ENCODE results near the gene TMEM132C.

The TMEM132C gene

GRCh38 chr12:128513331-128513730, 246.4 kb downstream of the TMEM132C start:
- ChIA-PET POLR2A (no interaction called here), CTCF (no interaction called here)
- no peak overlapping the region for H3K4me3 ChIP-seq (ENCODE audit: low read depth, low read length)
- TF ChIP-seq CTCF (IDR thresholded peaks at IDR 0.05; ENCODE audit: insufficient read depth, low read length, missing control alignments) = no peak
- DNase-seq (ENCODE audit: low read depth, low spot score) = no peak

GRCh38 chr12:128513831-128514230, 246.9 kb downstream of the TMEM132C start:
- DNase-seq (ENCODE audit: low read depth, low spot score) = no peak
- no peak overlapping the region for H3K4me3 ChIP-seq (ENCODE audit: low read depth, low read length)
- ChIA-PET CTCF (no interaction called here), POLR2A (no interaction called here)
- TF ChIP-seq CTCF (IDR thresholded peaks at IDR 0.05; ENCODE audit: insufficient read depth, low read length, missing control alignments) = no peak

GRCh38 chr12:128518644-128519043, 251.7 kb downstream of the TMEM132C start:
- no peak overlapping the region for H3K4me3 ChIP-seq (ENCODE audit: low read depth, low read length)
- POLR2A ChIA-PET = no interaction called here
- TF ChIP-seq CTCF (IDR thresholded peaks at IDR 0.05; ENCODE audit: insufficient read depth, low read length, missing control alignments) = no peak
- CTCF ChIA-PET = no interaction called here
- no peak for DNase-seq (ENCODE audit: low read depth, low spot score)

- POLR2A ChIA-PET = no interaction called here
- H3K4me3 ChIP-seq (ENCODE audit: low read depth, low read length) = no peak overlapping the region
- CTCF ChIA-PET = no interaction called here
- no peak for TF ChIP-seq CTCF (IDR thresholded peaks at IDR 0.05; ENCODE audit: insufficient read depth, low read length, missing control alignments)
- no peak for DNase-seq (ENCODE audit: low read depth, low spot score)
Observed at GRCh38 chr12:128519426-128519825, 252.5 kb downstream of the TMEM132C start.

- H3K4me3 ChIP-seq (ENCODE audit: low read depth, low read length) = no peak overlapping the region
- no peak for TF ChIP-seq CTCF (IDR thresholded peaks at IDR 0.05; ENCODE audit: insufficient read depth, low read length, missing control alignments)
- CTCF ChIA-PET = no interaction called here
- no peak for DNase-seq (ENCODE audit: low read depth, low spot score)
- POLR2A ChIA-PET = no interaction called here
Observed at GRCh38 chr12:128521981-128522380, 255.0 kb downstream of the TMEM132C start.

GRCh38 chr12:128524439-128524838, 257.5 kb downstream of the TMEM132C start:
- DNase-seq (ENCODE audit: low read depth, low spot score) = no peak
- no peak for TF ChIP-seq CTCF (IDR thresholded peaks at IDR 0.05; ENCODE audit: insufficient read depth, low read length, missing control alignments)
- H3K4me3 ChIP-seq (ENCODE audit: low read depth, low read length) = no peak overlapping the region
- ChIA-PET CTCF (no interaction called here), POLR2A (no interaction called here)
